Spleen (tissue), 11 donors: Measurements from ENCODE around the gene MBLAC1. TPM values are rescaled to one million over a fixed set of nuclear protein-coding genes. Genes with fewer than 3 reads are reported as not detected.
A peak's percentile ranks its signal among the peaks of the same experiment; 100 is the strongest.

ENCODE experiments used
- DNase-seq: peaks from one replicate; pipeline ENCODE4 v3.0.0-alpha.2; 2020
- H3K27ac ChIP-seq, 8 donors: fragments of 200-600 bp; sonication (generic) in 7 of 8; 1 replicate in 4 of 8; 2 replicates in 4 of 8; pipeline versions ENCODE4 v1.5.0 to v1.8.0; 2016 to 2021; ENCODE audit warnings: inconsistent platforms in 4 of 8, mild to moderate bottlenecking in 4 of 8, moderate library complexity in 1 of 8
- H3K27me3 ChIP-seq, 7 donors: fragments of 200-600 bp; sonication (generic) in 6 of 7; replicated peaks in 1 of 7; 1 replicate in 4 of 7; 2 replicates in 3 of 7; pipeline versions ENCODE4 v1.5.0 to v1.8.0; 2016 to 2021; ENCODE audit warnings: inconsistent platforms in 3 of 7, mild to moderate bottlenecking in 1 of 7
- H3K36me3 ChIP-seq, 6 donors: fragments of 200-600 bp; sonication (generic) in 5 of 6; 1 replicate in 4 of 6; 2 replicates in 2 of 6; pipeline versions ENCODE4 v1.5.0 to v1.8.0; 2016 to 2021; ENCODE audit warnings: inconsistent platforms in 2 of 6
- H3K4me1 ChIP-seq, 6 donors: fragments of 200-600 bp; sonication (generic) in 5 of 6; 1 replicate in 3 of 6; 2 replicates in 3 of 6; pipeline versions ENCODE4 v1.5.0 to v1.8.0; 2016 to 2021; ENCODE audit warnings: inconsistent platforms in 3 of 6
- H3K4me3 ChIP-seq, 8 donors: fragments of 200-600 bp; sonication (generic) in 7 of 8; 1 replicate in 4 of 8; 2 replicates in 4 of 8; pipeline versions ENCODE4 v1.5.0 to v1.8.0; 2016 to 2021; ENCODE audit warnings: inconsistent platforms in 4 of 8, mild to moderate bottlenecking in 4 of 8, moderate library complexity in 2 of 8
- H3K9me3 ChIP-seq, 8 donors: fragments of 200-600 bp; sonication (generic) in 7 of 8; 1 replicate in 4 of 8; 2 replicates in 4 of 8; pipeline versions ENCODE4 v1.5.0 to v1.8.0; 2016 to 2021; ENCODE audit warnings: inconsistent platforms in 4 of 8
- POLR2A ChIP-seq, 3 donors: fragments of 450-650 bp; IDR thresholded peaks; one replicate each; pipeline ENCODE4 v1.5.1; 2017; ENCODE audit warnings: antibody characterized with exemption in 3 of 3, mild to moderate bottlenecking in 1 of 3
- POLR2AphosphoS5 ChIP-seq, 3 donors: sonication (generic); formaldehyde crosslinking; IDR thresholded peaks; one replicate each; pipeline ENCODE4 v1.5.1; 2017; ENCODE audit warnings: antibody characterized with exemption in 3 of 3
- WGBS, 5 donors: extraction: QIAGEN DNeasy Blood & Tissue Kit in 3 of 5; methylation state at CpG; one replicate each; pipeline versions ENCODE4 v1.1.5 to v1.1.7; 2013 to 2018; 5-methylcytosine and 5-hydroxymethylcytosine counted together
- intact Hi-C: fragments of 100-400 bp; cut with DNase I; formaldehyde crosslinking; loops from one replicate; pipeline ENCODE4 v1.15.0; 2023; ENCODE audit warnings: low total_unique reads
- polyA plus RNA-seq, 3 donors: library from polyadenylated mRNA; stranded (reverse); fragments of 200-250 nt; gene quantifications; one replicate each; pipeline ENCODE4 v1.2.1, GENCODE V29; 2013
- total RNA-seq, 7 donors: library from RNA; depleted of rRNA in 3 of 7; stranded (reverse); fragments of >200 nt in 3 of 7; fragmentation: NEBNext Ultra II Directional in 4 of 7; extraction: Animal tissue kit (Norgen Biotek cat#: 25700) in 4 of 7; gene quantifications; one replicate each; pipeline versions ENCODE4 v1.1.0 to v1.2.1, GENCODE V29; 2016 to 2021
- TF ChIP-seq, protein P1 (sequence below), 11 experiments: fragments of 200-600 bp in 7 of 11; fragments of 450-650 bp in 4 of 11; sonication (generic) in 4 of 11; IDR thresholded peaks in 8 of 11; conservative IDR thresholded peaks in 3 of 11; 1 replicate in 7 of 11; 2 replicates in 4 of 11; pipeline versions ENCODE4 v1.4.0 to v1.8.0; 2016 to 2021; ENCODE audit warnings: antibody characterized with exemption in 11 of 11, inconsistent platforms in 4 of 11, mild to moderate bottlenecking in 1 of 11
- donor health status: healthy with polysubstance abuse.
- donor health status: DM: no; HTN: no; CAD: no; lungs with moderate emphysema.
- donor health status: DM: no; HTN: no; CAD: no.
- donor health status: Bipolar disorder and iron deficiency.
- donor health status: healthy.
- donor health status: DM: no; HTN: no; CAD: no.
- donor health status: DM: yes; HTN: yes; CAD: no.

The MBLAC1 gene
- total and polyA plus RNA-seq, 10 donors: 1.7 to 4.4 (median 2.2) TPM

DNA sequence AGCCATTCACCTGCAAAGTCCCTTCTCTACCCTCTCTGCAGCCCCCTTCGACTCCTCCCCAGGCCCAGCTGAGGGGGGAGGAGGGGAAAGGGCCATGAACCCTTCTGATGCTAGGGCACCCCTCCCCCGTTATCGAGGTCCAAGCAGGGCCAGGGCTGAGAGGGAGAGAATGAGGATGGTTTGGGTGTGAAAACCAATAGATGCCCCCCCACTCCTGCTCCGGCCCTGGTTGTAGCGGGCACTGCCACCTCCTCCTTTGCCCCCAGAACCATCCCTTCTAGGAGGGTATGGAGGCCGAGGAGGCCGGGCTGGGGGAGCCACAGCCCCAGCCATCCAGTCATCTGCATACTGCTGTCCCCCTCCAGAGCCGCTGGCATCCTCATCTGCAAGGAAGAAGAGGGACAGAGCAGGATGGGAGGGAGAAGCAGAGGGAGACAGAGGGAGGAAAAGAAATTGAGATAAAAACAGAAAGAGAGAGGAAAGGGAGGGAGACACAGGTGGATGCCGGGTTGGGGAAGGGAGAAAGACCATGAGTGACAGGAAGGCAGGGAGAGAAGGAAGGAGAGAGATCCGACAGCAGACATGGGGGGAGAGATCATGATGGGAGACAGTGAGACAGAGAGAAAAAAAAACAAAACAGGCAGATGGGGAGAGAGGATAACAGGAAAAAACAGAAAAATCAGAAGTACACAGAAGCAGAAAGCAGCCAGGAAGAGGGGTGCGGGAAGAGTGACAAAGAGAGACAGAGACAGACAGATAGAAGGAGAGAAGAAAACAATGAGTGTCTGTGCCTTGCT is 43.5 kb downstream of the MBLAC1 start:
- Histone ChIP-seq H3K9me3 (no peaks in the 10 kb centered on the region), H3K36me3 (no peaks in the 10 kb centered on the region), H3K27ac (no peak overlapping the region), H3K27me3 (peaks cover 0 to 75% (median 37%) of the 10 kb centered on the region in 7 donors), H3K4me1 (peaks cover 19 to 62% (median 41%) of the 10 kb centered on the region in 6 donors), H3K4me3 (peak overlapping the region in 1 of 8 donors; percentile 73)
- TF ChIP-seq POLR2AphosphoS5 (IDR thresholded peaks at IDR 0.05) (no peak), POLR2A (IDR thresholded peaks at IDR 0.05) (no peak)
- TF ChIP-seq, protein P1, sequence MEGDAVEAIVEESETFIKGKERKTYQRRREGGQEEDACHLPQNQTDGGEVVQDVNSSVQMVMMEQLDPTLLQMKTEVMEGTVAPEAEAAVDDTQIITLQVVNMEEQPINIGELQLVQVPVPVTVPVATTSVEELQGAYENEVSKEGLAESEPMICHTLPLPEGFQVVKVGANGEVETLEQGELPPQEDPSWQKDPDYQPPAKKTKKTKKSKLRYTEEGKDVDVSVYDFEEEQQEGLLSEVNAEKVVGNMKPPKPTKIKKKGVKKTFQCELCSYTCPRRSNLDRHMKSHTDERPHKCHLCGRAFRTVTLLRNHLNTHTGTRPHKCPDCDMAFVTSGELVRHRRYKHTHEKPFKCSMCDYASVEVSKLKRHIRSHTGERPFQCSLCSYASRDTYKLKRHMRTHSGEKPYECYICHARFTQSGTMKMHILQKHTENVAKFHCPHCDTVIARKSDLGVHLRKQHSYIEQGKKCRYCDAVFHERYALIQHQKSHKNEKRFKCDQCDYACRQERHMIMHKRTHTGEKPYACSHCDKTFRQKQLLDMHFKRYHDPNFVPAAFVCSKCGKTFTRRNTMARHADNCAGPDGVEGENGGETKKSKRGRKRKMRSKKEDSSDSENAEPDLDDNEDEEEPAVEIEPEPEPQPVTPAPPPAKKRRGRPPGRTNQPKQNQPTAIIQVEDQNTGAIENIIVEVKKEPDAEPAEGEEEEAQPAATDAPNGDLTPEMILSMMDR (IDR thresholded peaks at IDR 0.05 in 8 of 11, conservative IDR thresholded peaks at IDR 0.05 in 3 of 11): no peak
- WGBS, 5 donors: 85 to 90% (median 87%) methylated on average over 10 to 11 of the region's 11 CpGs
- peak; percentile 69 for DNase-seq
- intact Hi-C loops: no loop called here

DNA sequence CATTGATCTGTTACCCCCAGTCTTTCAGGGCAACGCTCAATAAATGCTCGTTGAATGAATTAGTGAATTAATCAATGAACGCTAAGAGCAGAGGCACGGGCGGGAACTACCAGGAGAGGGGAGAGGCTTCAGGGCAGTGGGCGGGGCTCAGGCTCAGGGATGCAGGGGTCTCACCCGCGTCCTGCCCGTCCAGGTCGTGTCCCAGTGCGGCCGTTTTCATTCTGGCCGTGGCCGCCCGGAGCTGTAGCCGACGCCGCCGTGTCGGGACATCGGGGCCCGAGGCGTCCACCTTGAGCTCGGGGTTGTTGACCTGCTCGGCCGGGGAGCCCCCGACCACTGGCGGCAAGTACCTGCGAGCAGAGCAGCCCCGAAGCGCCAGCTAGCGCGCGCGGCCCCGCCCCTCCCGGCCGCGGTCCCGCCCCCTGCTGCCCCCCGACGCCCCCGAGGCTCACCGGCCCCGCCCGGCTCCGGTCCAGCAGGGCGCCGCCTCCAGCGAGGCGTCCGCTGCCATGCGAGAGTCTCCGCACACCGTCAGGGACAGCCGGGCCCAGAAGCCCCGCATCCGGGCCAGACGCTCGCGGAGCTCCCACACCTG is 44.4 kb downstream of the MBLAC1 start:
- Histone ChIP-seq H3K27ac (peak overlapping the region in 1 of 8 donors; percentile 28), H3K4me3 (peak overlapping the region; percentile 18 to 73 (median 44))
- WGBS, 5 donors: 5 to 29% (median 8%) methylated on average over 4 to 61 of the region's 61 CpGs

DNA sequence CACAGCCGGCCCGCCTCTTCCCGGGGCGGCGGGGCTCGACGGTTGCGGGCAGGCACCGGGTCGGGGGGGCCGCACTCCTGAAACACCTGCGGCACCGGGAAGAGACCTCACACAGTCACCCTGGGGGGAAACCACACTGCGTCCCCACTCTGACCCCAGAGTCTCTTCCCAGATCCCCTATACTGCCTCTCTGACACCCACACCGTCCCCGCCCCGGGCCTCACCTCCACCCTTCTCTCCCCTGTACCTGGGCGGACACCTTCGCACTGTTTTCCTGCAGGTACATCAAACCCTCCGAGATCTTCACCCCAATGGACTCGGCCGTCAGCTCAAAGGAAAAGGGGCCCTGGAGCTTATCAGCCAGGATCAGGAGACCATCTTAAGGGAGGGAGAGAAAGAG is 45.1 kb downstream of the MBLAC1 start:
- H3K27ac ChIP-seq: peak overlapping the region in 1 of 8 donors; percentile 28
- H3K36me3 ChIP-seq: no peaks in the 10 kb centered on the region
- DNase-seq: peak; percentile 77
- H3K9me3 ChIP-seq: no peaks in the 10 kb centered on the region
- peak overlapping the region; percentile 18 to 73 (median 44) for H3K4me3 ChIP-seq
- peaks cover 19 to 68% (median 45%) of the 10 kb centered on the region in 6 donors for H3K4me1 ChIP-seq
- 28 to 57% (median 40%) methylated on average over 9 to 22 of the region's 22 CpGs for WGBS, 5 donors
- TF ChIP-seq POLR2AphosphoS5 (IDR thresholded peaks at IDR 0.05) (no peak), POLR2A (IDR thresholded peaks at IDR 0.05) (no peak)
- TF ChIP-seq, protein P1 (IDR thresholded peaks at IDR 0.05 in 8 of 11, conservative IDR thresholded peaks at IDR 0.05 in 3 of 11): no peak
- intact Hi-C loops: no loop called here
- H3K27me3 ChIP-seq: peaks cover 0 to 64% (median 32%) of the 10 kb centered on the region in 7 donors

More for the DNA sequence above, 44.4 kb downstream of the MBLAC1 start:
- TF ChIP-seq POLR2AphosphoS5 (IDR thresholded peaks at IDR 0.05) (peak in 2 of 3 donors; percentile 17 to 46), POLR2A (IDR thresholded peaks at IDR 0.05) (no peak)
- TF ChIP-seq, protein P1 (IDR thresholded peaks at IDR 0.05 in 8 of 11, conservative IDR thresholded peaks at IDR 0.05 in 3 of 11): no peak
- Histone ChIP-seq H3K27me3 (peaks cover 0 to 70% (median 37%) of the 10 kb centered on the region in 7 donors), H3K36me3 (no peaks in the 10 kb centered on the region), H3K9me3 (no peaks in the 10 kb centered on the region), H3K4me1 (peaks cover 19 to 68% (median 41%) of the 10 kb centered on the region in 6 donors)
- intact Hi-C loops: no loop called here
- peak; percentile 85 for DNase-seq
